H9 (cell line): ENCODE data around the gene RPP30. TPM values are rescaled to one million over a fixed set of nuclear protein-coding genes. Genes with fewer than 3 reads are reported as not detected.

Source experiments
- DNase-seq: peaks from one replicate; pipeline ENCODE4 v3.0.0-alpha.2; 2017
- H2AFZ ChIP-seq: one replicate; pipeline ENCODE4 v1.6.1; 2013; ENCODE audit warnings: mild to moderate bottlenecking, low read length, control low read depth, moderate library complexity
- H2AK5ac ChIP-seq: 2 replicates; pipeline ENCODE4 v1.6.1; 2013; ENCODE audit warnings: low read length, control low read depth, mixed read lengths; ENCODE audit not compliant: insufficient read length
- H2BK120ac ChIP-seq: one replicate; pipeline ENCODE4 v1.6.1; 2013; ENCODE audit warnings: low read depth, mild to moderate bottlenecking, low read length, control low read depth, inconsistent platforms; ENCODE audit not compliant: poor library complexity, severe bottlenecking
- H2BK12ac ChIP-seq: 2 replicates; pipeline ENCODE4 v1.6.1; 2013; ENCODE audit warnings: low read length, control low read depth, mixed read lengths, low read depth; ENCODE audit not compliant: insufficient read length
- H2BK15ac ChIP-seq: 2 replicates; pipeline ENCODE4 v1.6.1; 2013; ENCODE audit warnings: low read depth, low read length, control low read depth
- H2BK20ac ChIP-seq: one replicate; pipeline ENCODE4 v1.6.1; 2013; ENCODE audit warnings: low read depth, mild to moderate bottlenecking, low read length, control low read depth, inconsistent platforms; ENCODE audit not compliant: poor library complexity, severe bottlenecking
- H2BK5ac ChIP-seq: 2 replicates; pipeline ENCODE4 v1.6.1; 2013; ENCODE audit warnings: low read length, control low read depth, mixed read lengths; ENCODE audit not compliant: insufficient read length
- H3K14ac ChIP-seq: 2 replicates; pipeline ENCODE4 v1.6.1; 2013; ENCODE audit warnings: low read length, control low read depth; ENCODE audit not compliant: insufficient read depth
- H3K18ac ChIP-seq: 2 replicates; pipeline ENCODE4 v1.6.1; 2013; ENCODE audit warnings: low read depth, mild to moderate bottlenecking, mixed read lengths, low read length, control low read depth; ENCODE audit not compliant: insufficient read length
- H3K23ac ChIP-seq: 2 replicates; pipeline ENCODE4 v1.6.1; 2013; ENCODE audit warnings: low read length, control low read depth, mixed read lengths, low read depth; ENCODE audit not compliant: insufficient read length
- H3K23me2 ChIP-seq: 2 replicates; pipeline ENCODE4 v1.6.1; 2013; ENCODE audit warnings: low read depth, mild to moderate bottlenecking, mixed read lengths, low read length, control low read depth; ENCODE audit not compliant: insufficient read length, poor library complexity, severe bottlenecking
- H3K27ac ChIP-seq: 2 replicates; pipeline ENCODE4 v1.5.1; 2013; ENCODE audit warnings: low read length, control low read depth, mixed read lengths, low read depth; ENCODE audit not compliant: insufficient read length
- H3K27me3 ChIP-seq: 2 replicates; pipeline ENCODE4 v1.6.1; 2013; ENCODE audit warnings: low read length, control low read depth, inconsistent platforms; ENCODE audit not compliant: insufficient read depth
- H3K4ac ChIP-seq: 2 replicates; pipeline ENCODE4 v1.6.1; 2013; ENCODE audit warnings: low read depth, mild to moderate bottlenecking, control low read depth, inconsistent platforms, low read length, moderate library complexity
- H3K4me1 ChIP-seq: 2 replicates; pipeline ENCODE4 v1.6.1; 2013; ENCODE audit warnings: low read length, control low read depth, inconsistent platforms; ENCODE audit not compliant: insufficient read depth
- H3K4me2 ChIP-seq: 2 replicates; pipeline ENCODE4 v1.6.1; 2013; ENCODE audit warnings: low read length, control low read depth, mixed read lengths; ENCODE audit not compliant: insufficient read length, insufficient read depth
- H3K56ac ChIP-seq: 2 replicates; pipeline ENCODE4 v1.6.1; 2013; ENCODE audit warnings: low read depth, mild to moderate bottlenecking, mixed read lengths, low read length, control low read depth; ENCODE audit not compliant: insufficient read length
- H3K79me1 ChIP-seq: 2 replicates; pipeline ENCODE4 v1.6.1; 2013; ENCODE audit warnings: low read depth, mild to moderate bottlenecking, moderate library complexity, low read length, control low read depth, inconsistent platforms; ENCODE audit not compliant: insufficient read depth, poor library complexity, severe bottlenecking
- H3K79me2 ChIP-seq: 2 replicates; pipeline ENCODE4 v1.6.1; 2013; ENCODE audit warnings: low read length, control low read depth, inconsistent platforms; ENCODE audit not compliant: insufficient read depth
- H3K9ac ChIP-seq: 2 replicates; pipeline ENCODE4 v1.6.1; 2013; ENCODE audit warnings: low read length, control low read depth, mixed read lengths; ENCODE audit not compliant: insufficient read length; ENCODE audit errors: extremely low read depth
- H3K9me3 ChIP-seq: one replicate; pipeline ENCODE4 v1.6.1; 2013; ENCODE audit warnings: low read depth, low read length, inconsistent platforms; ENCODE audit not compliant: control insufficient read depth
- H3T11ph ChIP-seq: one replicate; pipeline ENCODE4 v1.6.1; 2013; ENCODE audit warnings: mild to moderate bottlenecking, low read length, control low read depth, inconsistent platforms
- H4K20me1 ChIP-seq: one replicate; pipeline ENCODE4 v1.6.1; 2013; ENCODE audit not compliant: control insufficient read depth, insufficient read length, insufficient read depth
- H4K5ac ChIP-seq: 2 replicates; pipeline ENCODE4 v1.6.1; 2013; ENCODE audit warnings: low read depth, mild to moderate bottlenecking, mixed read lengths, low read length, control low read depth; ENCODE audit not compliant: insufficient read length
- H4K8ac ChIP-seq: replicated peaks from 2 replicates; pipeline ENCODE4 v1.6.1; 2013; ENCODE audit warnings: low read length, control low read depth, mixed read lengths, low read depth; ENCODE audit not compliant: insufficient read length
- H4K91ac ChIP-seq: 2 replicates; pipeline ENCODE4 v1.6.1; 2013; ENCODE audit warnings: low read depth, mild to moderate bottlenecking, moderate library complexity, mixed read lengths, low read length, control low read depth; ENCODE audit not compliant: insufficient read length
- H3K27ac Mint-ChIP-seq, 3 experiments: 2 replicates in 2 of 3; 3 replicates in 1 of 3; pipeline ENCODE4 v1.8.0; 2020 to 2021; ENCODE audit warnings: mixed read lengths in 3 of 3, mild to moderate bottlenecking in 1 of 3, moderate library complexity in 1 of 3
- H3K27me3 Mint-ChIP-seq: 2 replicates; pipeline ENCODE4 v1.8.0; 2021; ENCODE audit warnings: low read depth, mild to moderate bottlenecking, moderate library complexity, mixed read lengths
- H3K36me3 Mint-ChIP-seq, 3 experiments: 2 replicates in 2 of 3; 3 replicates in 1 of 3; pipeline ENCODE4 v1.8.0; 2020 to 2021; ENCODE audit warnings: low read depth in 3 of 3, mixed read lengths in 3 of 3; ENCODE audit not compliant: insufficient read depth in 1 of 3
- H3K4me1 Mint-ChIP-seq, 2 experiments: 2 replicates each; pipeline ENCODE4 v1.8.0; 2020; ENCODE audit warnings: mixed read lengths in 2 of 2
- H3K4me3 Mint-ChIP-seq, 2 experiments: 2 replicates in 1 of 2; 3 replicates in 1 of 2; pipeline ENCODE4 v1.8.0; 2020 to 2021; ENCODE audit warnings: mild to moderate bottlenecking in 2 of 2, mixed read lengths in 2 of 2, moderate library complexity in 1 of 2
- H3K9me3 Mint-ChIP-seq, 2 experiments: 2 replicates in 1 of 2; 3 replicates in 1 of 2; pipeline ENCODE4 v1.8.0; 2020; ENCODE audit warnings: mild to moderate bottlenecking in 2 of 2, mixed read lengths in 2 of 2, moderate library complexity in 1 of 2
- WGBS: extraction: QIAGEN DNeasy Blood & Tissue Kit; methylation state at CpG from one replicate; pipeline ENCODE4 v1.1.7; 2013; ENCODE audit warnings: missing lambda C conversion rate, low lambda C conversion rate, mixed read lengths; ENCODE audit not compliant: insufficient read length; ENCODE audit errors: extremely low coverage; 5-methylcytosine and 5-hydroxymethylcytosine counted together
- total RNA-seq: library from RNA; stranded (reverse); gene quantifications from 2 replicates; pipeline ENCODE4 v1.2.1, GENCODE V29; 2021
- TF ChIP-seq, protein P1 (sequence below): fragments of 200-600 bp; sonication (generic); conservative IDR thresholded peaks from 3 replicates; pipeline ENCODE4 v1.8.0; 2021; ENCODE audit warnings: antibody characterized with exemption, mild to moderate bottlenecking

RPP30 gene
- total RNA-seq, 1 experiment from 2014 or later: 77.7 TPM

DNA sequence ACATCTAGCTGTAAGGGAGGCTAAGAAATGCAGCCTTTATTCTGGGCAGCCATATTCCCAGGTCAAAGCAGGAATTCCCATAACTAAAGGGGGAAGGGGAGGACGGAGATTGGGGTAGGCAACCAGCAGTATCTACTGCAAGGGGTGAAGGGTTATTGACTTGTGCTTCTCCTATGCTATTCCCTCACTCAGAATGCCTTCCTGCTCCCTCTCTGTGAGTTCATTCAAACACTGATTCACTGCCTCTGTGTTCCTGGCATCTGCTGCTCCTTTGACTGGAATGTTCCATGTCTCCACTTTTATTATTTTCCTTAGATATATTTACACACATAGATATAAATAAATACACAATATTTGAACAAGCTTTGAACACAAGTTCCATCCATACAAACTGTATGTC, 25.0 kb upstream of the RPP30 start:
- H3K79me1 ChIP-seq: no peaks in the 10 kb centered on the region
- H3K9ac ChIP-seq: no peak overlapping the region
- H2AFZ ChIP-seq: no peak overlapping the region
- peaks cover 13 to 26% (median 24%) of the 10 kb centered on the region in 3 experiments for H3K36me3 Mint-ChIP-seq
- no CpG with 5 or more reads among the region's 1 CpG for WGBS
- no peak for DNase-seq
- no peak overlapping the region for H3K23ac ChIP-seq
- no peak overlapping the region for H3K4me2 ChIP-seq
- no peak overlapping the region for H3K4ac ChIP-seq
- no peak overlapping the region for H3K27ac ChIP-seq
- H3K56ac ChIP-seq: no peak overlapping the region
- no peak overlapping the region for H3K4me3 Mint-ChIP-seq
- H3K9me3 Mint-ChIP-seq: peaks cover 30 to 32% of the 10 kb centered on the region in 2 experiments
- no peak overlapping the region for H4K91ac ChIP-seq
- no peak overlapping the region for H2AK5ac ChIP-seq
- no peak overlapping the region for H4K5ac ChIP-seq
- H3K27me3 Mint-ChIP-seq: peaks cover 3% of the 10 kb centered on the region
- no peak overlapping the region for H3K14ac ChIP-seq
- H2BK20ac ChIP-seq: no peak overlapping the region
- no peak overlapping the region for H3T11ph ChIP-seq
- H3K4me1 ChIP-seq: no peaks in the 10 kb centered on the region
- H3K79me2 ChIP-seq: no peaks in the 10 kb centered on the region
- no peak overlapping the region for H3K27ac Mint-ChIP-seq
- H3K23me2 ChIP-seq: no peaks in the 10 kb centered on the region
- no peaks in the 10 kb centered on the region for H3K9me3 ChIP-seq
- H3K27me3 ChIP-seq: no peaks in the 10 kb centered on the region
- peaks cover 0 to 5% of the 10 kb centered on the region in 2 experiments; a peak in 1 of 4 replicates for H3K4me1 Mint-ChIP-seq
- H3K18ac ChIP-seq: no peak overlapping the region
- no peaks in the 10 kb centered on the region for H4K20me1 ChIP-seq
- H2BK12ac ChIP-seq: no peak overlapping the region
- no peak overlapping the region for H2BK120ac ChIP-seq
- no peak overlapping the region for H2BK15ac ChIP-seq
- no peak overlapping the region for H2BK5ac ChIP-seq
- TF ChIP-seq, protein P1, sequence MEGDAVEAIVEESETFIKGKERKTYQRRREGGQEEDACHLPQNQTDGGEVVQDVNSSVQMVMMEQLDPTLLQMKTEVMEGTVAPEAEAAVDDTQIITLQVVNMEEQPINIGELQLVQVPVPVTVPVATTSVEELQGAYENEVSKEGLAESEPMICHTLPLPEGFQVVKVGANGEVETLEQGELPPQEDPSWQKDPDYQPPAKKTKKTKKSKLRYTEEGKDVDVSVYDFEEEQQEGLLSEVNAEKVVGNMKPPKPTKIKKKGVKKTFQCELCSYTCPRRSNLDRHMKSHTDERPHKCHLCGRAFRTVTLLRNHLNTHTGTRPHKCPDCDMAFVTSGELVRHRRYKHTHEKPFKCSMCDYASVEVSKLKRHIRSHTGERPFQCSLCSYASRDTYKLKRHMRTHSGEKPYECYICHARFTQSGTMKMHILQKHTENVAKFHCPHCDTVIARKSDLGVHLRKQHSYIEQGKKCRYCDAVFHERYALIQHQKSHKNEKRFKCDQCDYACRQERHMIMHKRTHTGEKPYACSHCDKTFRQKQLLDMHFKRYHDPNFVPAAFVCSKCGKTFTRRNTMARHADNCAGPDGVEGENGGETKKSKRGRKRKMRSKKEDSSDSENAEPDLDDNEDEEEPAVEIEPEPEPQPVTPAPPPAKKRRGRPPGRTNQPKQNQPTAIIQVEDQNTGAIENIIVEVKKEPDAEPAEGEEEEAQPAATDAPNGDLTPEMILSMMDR: no peak
- no peak overlapping the region for H4K8ac ChIP-seq
